ENCODE measurements around the gene SF3B4. TPM values are rescaled to one million over a fixed set of nuclear protein-coding genes. Genes with fewer than 3 reads are reported as not detected.

The SF3B4 gene
- total RNA-seq, 4 donors from 2014 or later: 7.6 to 16.9 (median 14.1) TPM

DNA sequence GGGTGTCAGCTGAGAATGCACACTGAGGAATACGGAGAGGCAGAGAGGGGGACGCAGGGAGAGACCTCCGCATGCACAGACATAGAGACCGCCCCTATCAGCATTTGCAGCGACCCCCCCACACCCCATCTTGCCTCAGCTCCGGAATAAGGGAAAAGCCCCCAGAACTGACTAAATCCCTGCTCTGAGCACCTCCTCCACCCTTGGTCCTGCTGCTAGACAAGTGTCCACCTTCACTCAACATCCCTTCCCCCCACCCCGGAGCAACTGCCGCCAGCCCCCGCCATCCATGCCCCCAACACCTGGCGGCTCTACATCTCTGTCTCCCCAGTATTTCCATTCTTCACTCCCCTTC is 10.7 kb downstream of the SF3B4 start:
- peak overlapping the region in 1 of 4 donors; percentile 29 for H3K27ac ChIP-seq
- H3K9me3 ChIP-seq: no peaks in the 10 kb centered on the region
- intact Hi-C loops (cut with DNase I): no loop called here
- WGBS, 2 donors: 11 to 21% methylated on average over 9 to 10 of the region's 10 CpGs
- H3K4me3 ChIP-seq: peak overlapping the region in 3 of 4 donors; percentile 50 to 76 (median 52)
- peaks cover 0 to 11% (median 0%) of the 10 kb centered on the region in 4 donors for H3K27me3 ChIP-seq
- H3K4me1 ChIP-seq: peaks cover 6 to 25% (median 11%) of the 10 kb centered on the region in 3 donors
- peaks cover 0 to 5% (median 0%) of the 10 kb centered on the region in 3 donors for H3K36me3 ChIP-seq
- TF ChIP-seq POLR2A (IDR thresholded peaks at IDR 0.05): no peak
- no peak for TF ChIP-seq CTCF (IDR thresholded peaks at IDR 0.05)
- no peak for DNase-seq

GRCh38 chr1:149916193-149916897 is 11.3 kb downstream of the SF3B4 start:
- Histone ChIP-seq H3K27me3 (peaks cover 0 to 11% (median 0%) of the 10 kb centered on the region in 4 donors), H3K4me1 (peaks cover 6 to 25% (median 11%) of the 10 kb centered on the region in 3 donors), H3K9me3 (no peaks in the 10 kb centered on the region), H3K27ac (peak overlapping the region in 2 of 4 donors; percentile 28 to 29), H3K4me3 (peak overlapping the region in 2 of 4 donors; percentile 52 to 76), H3K36me3 (peaks cover 0 to under 1% (median 0%) of the 10 kb centered on the region in 3 donors)
- no peak for DNase-seq
- TF ChIP-seq CTCF (IDR thresholded peaks at IDR 0.05): no peak
- TF ChIP-seq POLR2A (IDR thresholded peaks at IDR 0.05): no peak
- intact Hi-C loops (cut with DNase I): no loop called here
- 100% methylated on average over 1 of the region's 9 CpGs; no CpG with 5 or more reads in 1 of the 2 donors for WGBS, 2 donors

GRCh38 chr1:149915429-149916192 is 12.0 kb downstream of the SF3B4 start:
- peaks cover 0 to 11% (median 0%) of the 10 kb centered on the region in 4 donors for H3K27me3 ChIP-seq
- TF ChIP-seq CTCF (IDR thresholded peaks at IDR 0.05) (no peak), POLR2A (IDR thresholded peaks at IDR 0.05) (no peak)
- no peaks in the 10 kb centered on the region for H3K36me3 ChIP-seq
- H3K9me3 ChIP-seq: no peaks in the 10 kb centered on the region
- H3K4me3 ChIP-seq: no peak overlapping the region
- intact Hi-C loops (cut with DNase I): no loop called here
- H3K27ac ChIP-seq: peak overlapping the region in 2 of 4 donors; percentile 28 to 29
- no peak for DNase-seq
- peaks cover 6 to 25% (median 11%) of the 10 kb centered on the region in 3 donors for H3K4me1 ChIP-seq
- WGBS, 2 donors: 81 to 88% methylated on average over 8 to 9 of the region's 11 CpGs

DNA sequence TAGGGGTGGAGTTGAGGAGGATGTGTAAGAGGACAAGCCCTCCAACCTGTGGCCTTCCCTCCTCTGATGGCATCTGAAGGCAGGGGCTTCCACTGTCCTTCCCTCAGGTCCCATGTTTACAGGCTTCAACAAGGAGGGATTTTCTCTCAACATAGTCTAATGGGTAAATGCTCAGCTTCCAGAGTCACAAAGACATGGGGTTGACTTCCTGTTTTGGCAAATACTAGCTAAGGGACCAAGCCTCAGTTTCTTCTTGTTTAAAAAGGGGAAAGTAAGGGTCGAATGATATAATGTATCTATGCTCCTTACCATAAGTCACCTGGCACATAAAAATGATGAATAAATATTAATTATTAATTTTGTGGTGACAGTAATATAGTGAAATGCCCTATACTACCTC is 13.1 kb downstream of the SF3B4 start:
- Histone ChIP-seq H3K9me3 (no peaks in the 10 kb centered on the region), H3K36me3 (no peaks in the 10 kb centered on the region), H3K27ac (no peak overlapping the region), H3K4me3 (no peak overlapping the region), H3K27me3 (peaks cover 0 to 11% (median 0%) of the 10 kb centered on the region in 4 donors), H3K4me1 (peaks cover 6 to 25% (median 11%) of the 10 kb centered on the region in 3 donors)
- TF ChIP-seq CTCF (IDR thresholded peaks at IDR 0.05) (no peak), POLR2A (IDR thresholded peaks at IDR 0.05) (no peak)
- no peak for DNase-seq
- WGBS, 2 donors: 75 to 82% methylated on average over 1 of the region's 1 CpG
- intact Hi-C loops (cut with DNase I): no loop called here

DNA sequence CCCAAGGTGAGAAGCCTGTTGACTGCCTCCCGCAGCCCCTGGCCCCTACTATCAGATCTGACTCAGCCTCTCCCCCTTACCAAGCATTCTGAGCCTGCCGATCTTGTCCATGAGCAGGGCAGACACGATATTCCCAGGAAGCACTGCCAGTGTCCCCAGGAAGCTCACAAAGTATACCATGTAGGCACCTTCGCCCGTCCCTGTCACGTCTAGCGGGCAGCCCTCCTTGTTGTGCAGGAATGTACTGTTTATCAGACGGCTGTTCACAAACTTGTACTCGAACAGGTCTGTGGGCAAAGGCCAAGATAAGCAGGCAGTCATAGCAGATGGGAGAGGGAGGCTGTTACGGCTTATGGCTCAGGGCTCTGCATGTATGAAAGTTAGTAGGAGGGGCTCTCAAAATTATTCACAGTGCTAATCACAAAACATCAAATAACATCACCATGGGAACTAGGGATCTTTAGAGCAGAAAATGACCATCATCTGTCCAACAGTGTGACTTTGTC is 21.0 kb downstream of the SF3B4 start:
- H3K27ac ChIP-seq: no peak overlapping the region
- H3K4me1 ChIP-seq: no peaks in the 10 kb centered on the region
- no peaks in the 10 kb centered on the region for H3K9me3 ChIP-seq
- no peak overlapping the region for H3K4me3 ChIP-seq
- no peaks in the 10 kb centered on the region for H3K27me3 ChIP-seq
- WGBS, 2 donors: 81 to 91% methylated on average over 4 to 10 of the region's 10 CpGs
- H3K36me3 ChIP-seq: no peaks in the 10 kb centered on the region
- intact Hi-C loops (cut with DNase I): no loop called here
- TF ChIP-seq CTCF (IDR thresholded peaks at IDR 0.05) (no peak), POLR2A (IDR thresholded peaks at IDR 0.05) (no peak)
- no peak for DNase-seq
